Measurements from ENCODE around the gene ARF1. TPM values are rescaled to one million over a fixed set of nuclear protein-coding genes. Genes with fewer than 3 reads are reported as not detected.

ARF1 gene
- total RNA-seq, 1 donor from 2014 or later: 393 TPM

DNA sequence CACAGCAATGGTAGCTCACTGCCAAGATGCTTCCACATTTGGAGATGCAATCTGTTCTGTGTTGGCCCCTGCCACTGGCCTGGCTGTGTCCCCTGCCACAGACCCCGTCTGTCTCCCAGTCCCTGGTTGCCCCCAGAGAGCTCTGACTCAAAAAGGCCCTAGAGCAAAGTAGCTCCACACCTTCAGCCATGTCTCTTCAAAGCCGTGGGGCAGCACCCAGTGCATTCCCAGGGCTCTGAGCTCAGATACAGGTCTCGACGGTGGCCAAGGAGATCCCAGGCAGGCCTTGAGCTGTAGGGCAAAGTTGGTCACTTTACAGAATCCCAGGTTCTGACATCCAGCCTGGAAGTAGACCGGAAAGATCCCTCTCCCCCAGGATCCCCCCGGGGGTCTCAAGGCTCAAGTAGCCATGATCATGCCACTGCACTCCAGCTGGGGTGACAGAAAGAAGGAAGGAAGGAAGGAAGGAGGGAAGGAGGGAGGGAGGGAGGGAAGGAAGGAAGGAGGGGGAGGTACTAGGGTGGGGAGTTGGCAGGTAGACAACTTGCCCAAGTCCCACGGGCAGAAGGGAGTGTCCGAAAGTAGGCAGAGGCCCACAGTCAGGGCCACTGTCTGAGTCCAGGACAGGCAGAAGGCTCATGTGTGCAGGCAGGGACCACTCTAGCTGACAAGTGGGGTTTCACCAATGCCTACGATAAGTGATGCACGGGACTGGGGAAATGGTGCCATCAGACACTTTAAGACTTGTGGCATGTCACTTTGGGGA lies 4.8 kb upstream of the ARF1 start:
- no peaks in the 10 kb centered on the region for H3K9me3 Mint-ChIP-seq (ENCODE audit: unreplicated experiment)
- peaks cover 17% of the 10 kb centered on the region for H3K27me3 Mint-ChIP-seq (ENCODE audit: unreplicated experiment)
- TF ChIP-seq, protein P1, sequence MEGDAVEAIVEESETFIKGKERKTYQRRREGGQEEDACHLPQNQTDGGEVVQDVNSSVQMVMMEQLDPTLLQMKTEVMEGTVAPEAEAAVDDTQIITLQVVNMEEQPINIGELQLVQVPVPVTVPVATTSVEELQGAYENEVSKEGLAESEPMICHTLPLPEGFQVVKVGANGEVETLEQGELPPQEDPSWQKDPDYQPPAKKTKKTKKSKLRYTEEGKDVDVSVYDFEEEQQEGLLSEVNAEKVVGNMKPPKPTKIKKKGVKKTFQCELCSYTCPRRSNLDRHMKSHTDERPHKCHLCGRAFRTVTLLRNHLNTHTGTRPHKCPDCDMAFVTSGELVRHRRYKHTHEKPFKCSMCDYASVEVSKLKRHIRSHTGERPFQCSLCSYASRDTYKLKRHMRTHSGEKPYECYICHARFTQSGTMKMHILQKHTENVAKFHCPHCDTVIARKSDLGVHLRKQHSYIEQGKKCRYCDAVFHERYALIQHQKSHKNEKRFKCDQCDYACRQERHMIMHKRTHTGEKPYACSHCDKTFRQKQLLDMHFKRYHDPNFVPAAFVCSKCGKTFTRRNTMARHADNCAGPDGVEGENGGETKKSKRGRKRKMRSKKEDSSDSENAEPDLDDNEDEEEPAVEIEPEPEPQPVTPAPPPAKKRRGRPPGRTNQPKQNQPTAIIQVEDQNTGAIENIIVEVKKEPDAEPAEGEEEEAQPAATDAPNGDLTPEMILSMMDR (IDR thresholded peaks at IDR 0.05; ENCODE audit: unreplicated experiment): no peak
- DNase-seq (ENCODE audit: low spot score): no peak
- H3K4me1 Mint-ChIP-seq (ENCODE audit: unreplicated experiment): peaks cover 11% of the 10 kb centered on the region
- no peak overlapping the region for H3K4me3 Mint-ChIP-seq (ENCODE audit: unreplicated experiment)
- no peaks in the 10 kb centered on the region for H3K36me3 Mint-ChIP-seq (ENCODE audit: low read depth, unreplicated experiment)
- no peak overlapping the region for H3K27ac Mint-ChIP-seq (ENCODE audit: unreplicated experiment)

DNA sequence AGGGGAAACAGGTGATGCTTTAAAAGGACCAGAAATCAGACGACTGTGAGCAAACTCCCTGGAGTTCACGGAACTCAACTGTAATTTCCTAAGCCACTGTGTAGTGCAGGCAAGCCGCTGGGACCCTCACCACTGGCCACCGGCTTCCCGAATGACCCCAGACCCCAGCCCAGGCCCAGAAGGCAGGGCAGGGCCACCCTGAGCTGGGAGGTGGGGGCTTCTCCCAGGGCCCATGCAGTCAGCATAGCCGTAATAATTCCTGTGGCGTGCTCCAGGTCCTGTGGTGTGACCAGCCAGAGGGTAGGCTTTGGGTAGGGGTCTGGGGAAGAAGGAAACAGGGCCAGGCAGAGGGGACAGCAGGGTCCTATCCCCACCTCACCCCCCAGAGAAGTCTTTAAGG lies 3.5 kb upstream of the ARF1 start:
- TF ChIP-seq, protein P1 (IDR thresholded peaks at IDR 0.05; ENCODE audit: unreplicated experiment): no peak
- peaks cover 24% of the 10 kb centered on the region for H3K27me3 Mint-ChIP-seq (ENCODE audit: unreplicated experiment)

DNA sequence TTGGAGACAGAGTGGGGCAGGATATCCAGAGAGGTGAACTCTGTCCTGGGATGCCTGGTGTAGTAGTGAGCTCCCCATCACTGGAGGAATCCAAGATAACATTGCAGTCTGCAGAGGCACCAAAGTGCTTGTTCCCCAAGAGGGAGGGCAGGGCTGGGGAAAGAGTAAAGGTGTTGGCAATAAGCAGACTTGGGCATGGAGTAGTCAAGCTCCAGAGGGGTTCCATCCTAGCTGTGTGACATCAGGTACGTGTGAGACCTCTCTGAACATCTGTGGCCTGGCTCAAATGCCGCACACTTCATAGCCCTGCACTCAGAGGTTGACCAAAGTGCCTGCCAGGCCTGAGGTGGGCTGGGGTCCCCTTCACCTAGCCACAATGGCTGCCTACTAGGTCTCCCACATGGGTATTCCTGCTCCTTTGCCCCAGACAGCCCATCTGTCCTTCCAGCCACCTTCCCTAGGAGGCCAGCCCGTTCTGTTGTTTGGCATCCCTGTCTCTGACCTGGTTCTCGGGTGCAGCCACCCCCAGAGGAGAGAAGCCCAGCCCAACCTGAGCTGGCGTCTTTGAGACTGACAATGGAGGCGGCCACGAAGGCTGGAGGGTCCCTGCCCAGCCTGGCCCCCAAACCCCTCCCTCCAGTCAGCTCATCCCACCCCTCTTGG lies 2.8 kb upstream of the ARF1 start:
- H3K4me1 Mint-ChIP-seq (ENCODE audit: unreplicated experiment): peaks cover 27% of the 10 kb centered on the region
- H3K36me3 Mint-ChIP-seq (ENCODE audit: low read depth, unreplicated experiment): peaks cover 9% of the 10 kb centered on the region
- DNase-seq (ENCODE audit: low spot score): no peak
- peaks cover 25% of the 10 kb centered on the region for H3K27me3 Mint-ChIP-seq (ENCODE audit: unreplicated experiment)
- no peak overlapping the region for H3K4me3 Mint-ChIP-seq (ENCODE audit: unreplicated experiment)
- no peaks in the 10 kb centered on the region for H3K9me3 Mint-ChIP-seq (ENCODE audit: unreplicated experiment)
- H3K27ac Mint-ChIP-seq (ENCODE audit: unreplicated experiment): no peak overlapping the region
- TF ChIP-seq, protein P1 (IDR thresholded peaks at IDR 0.05; ENCODE audit: unreplicated experiment): no peak

More for the DNA sequence above, 3.5 kb upstream of the ARF1 start:
- no peak for DNase-seq (ENCODE audit: low spot score)
- H3K9me3 Mint-ChIP-seq (ENCODE audit: unreplicated experiment): no peaks in the 10 kb centered on the region
- H3K4me3 Mint-ChIP-seq (ENCODE audit: unreplicated experiment): no peak overlapping the region
- no peak overlapping the region for H3K27ac Mint-ChIP-seq (ENCODE audit: unreplicated experiment)
- H3K36me3 Mint-ChIP-seq (ENCODE audit: low read depth, unreplicated experiment): peaks cover 8% of the 10 kb centered on the region
- peaks cover 20% of the 10 kb centered on the region for H3K4me1 Mint-ChIP-seq (ENCODE audit: unreplicated experiment)

DNA sequence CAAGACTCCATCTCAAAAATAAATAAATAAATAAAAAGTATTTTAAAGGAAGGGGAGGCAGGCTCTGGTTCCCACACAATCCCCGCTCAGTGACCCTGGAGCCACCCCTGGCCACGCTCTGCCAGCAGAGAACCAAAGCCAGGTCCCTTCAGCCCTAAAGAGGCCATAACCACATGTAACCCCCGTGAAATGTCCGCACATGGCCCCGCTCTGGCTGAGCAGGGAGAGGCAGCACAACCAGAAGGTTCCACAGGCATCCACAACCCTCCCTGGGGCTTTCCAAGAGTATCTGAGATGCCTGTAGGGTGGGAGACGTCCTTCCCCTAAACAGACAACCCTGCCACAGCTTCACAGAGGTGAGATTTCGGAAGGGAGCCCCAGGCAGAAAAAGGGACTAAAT lies 1.4 kb upstream of the ARF1 start:
- Mint-ChIP-seq H3K27ac (ENCODE audit: unreplicated experiment) (peak overlapping the region; percentile 42), H3K4me3 (ENCODE audit: unreplicated experiment) (peak overlapping the region; percentile 88), H3K27me3 (ENCODE audit: unreplicated experiment) (peaks cover 23% of the 10 kb centered on the region), H3K36me3 (ENCODE audit: low read depth, unreplicated experiment) (peaks cover 9% of the 10 kb centered on the region), H3K4me1 (ENCODE audit: unreplicated experiment) (peaks cover 41% of the 10 kb centered on the region), H3K9me3 (ENCODE audit: unreplicated experiment) (no peaks in the 10 kb centered on the region)
- no peak for DNase-seq (ENCODE audit: low spot score)
- TF ChIP-seq, protein P1 (IDR thresholded peaks at IDR 0.05; ENCODE audit: unreplicated experiment): no peak

Data from endothelial cell (in vitro differentiated cells).